Activated CD4-positive, CD25-positive, alpha-beta regulatory T cell treated with anti-CD3 and anti-CD28 coated beads, Interleukin-2, amount 50 U/mL, for 72 hours (primary cell): ENCODE data around the gene MBOAT7.
"Not testable (repeated sequence)": the region's sequence is repeated elsewhere in the genome, so short reads cannot be mapped to it uniquely, and the experiment has no call there.

Experiments used
- DNase-seq: peaks from one replicate; pipeline ENCODE4 v3.0.0; 2021

The MBOAT7 gene

GRCh38 chr19:54186351-54186750 lies 3.0 kb downstream of the MBOAT7 start:
- no peak for DNase-seq

- no peak for DNase-seq
Observed at GRCh38 chr19:54183431-54183830, 5.9 kb downstream of the MBOAT7 start.

GRCh38 chr19:54181894-54182293 lies 7.5 kb downstream of the MBOAT7 start:
- DNase-seq, result not testable (repeated sequence)

- no peak for DNase-seq
Observed at GRCh38 chr19:54180691-54181091, 8.7 kb downstream of the MBOAT7 start.

- no peak for DNase-seq
Observed at GRCh38 chr19:54179921-54180461, 9.4 kb downstream of the MBOAT7 start.

- no peak for DNase-seq
Observed at GRCh38 chr19:54179262-54179852, 10.0 kb downstream of the MBOAT7 start.

- DNase-seq, result no peak
Observed at GRCh38 chr19:54178581-54179261, 10.7 kb downstream of the MBOAT7 start.

GRCh38 chr19:54173951-54174834 lies 15.2 kb downstream of the MBOAT7 start:
- DNase-seq, result no peak

- no peak for DNase-seq
Observed at GRCh38 chr19:54173359-54173699, 16.1 kb downstream of the MBOAT7 start.

GRCh38 chr19:54172471-54173358 lies 16.7 kb downstream of the MBOAT7 start, which contains the start of gene TMC4:
Gene TMC4 (minus strand): TSS chr19:54173160. CDS start chr19:54173117, 43 bp downstream.
- DNase-seq, result no peak

GRCh38 chr19:54171736-54172431 lies 17.5 kb downstream of the MBOAT7 start:
- not testable (repeated sequence) for DNase-seq

- no peak for DNase-seq
Observed at GRCh38 chr19:54169149-54169740, 20.1 kb downstream of the MBOAT7 start.

GRCh38 chr19:54168174-54168917 lies 21.0 kb downstream of the MBOAT7 start:
- peak; percentile 95 for DNase-seq

- no peak for DNase-seq
Observed at GRCh38 chr19:54165222-54165621, 24.2 kb downstream of the MBOAT7 start.

- DNase-seq, result peak; percentile 64
Observed at GRCh38 chr19:54164369-54165068, 24.9 kb downstream of the MBOAT7 start.

GRCh38 chr19:54162884-54163283 lies 26.5 kb downstream of the MBOAT7 start:
- DNase-seq, result no peak

- peak; percentile 80 for DNase-seq
Observed at GRCh38 chr19:54162241-54162805, 27.1 kb downstream of the MBOAT7 start.

GRCh38 chr19:54160854-54161253 lies 28.5 kb downstream of the MBOAT7 start:
- no peak for DNase-seq

- no peak for DNase-seq
Observed at GRCh38 chr19:54160182-54160811, 29.1 kb downstream of the MBOAT7 start.
